Eye (tissue), 1 donor: Measurements from ENCODE around the gene SOS1.
A peak's percentile ranks its signal among the peaks of the same experiment; 100 is the strongest.
"Not testable (repeated sequence)": the region's sequence is repeated elsewhere in the genome, so short reads cannot be mapped to it uniquely, and the experiment has no call there.

Experiments
- DNase-seq: peaks from one replicate; pipeline ENCODE4 v3.0.0-alpha.2; 2015

SOS1 gene

GRCh38 chr2:39099310-39099869 lies 21.5 kb downstream of the SOS1 start:
- DNase-seq: no peak

DNA sequence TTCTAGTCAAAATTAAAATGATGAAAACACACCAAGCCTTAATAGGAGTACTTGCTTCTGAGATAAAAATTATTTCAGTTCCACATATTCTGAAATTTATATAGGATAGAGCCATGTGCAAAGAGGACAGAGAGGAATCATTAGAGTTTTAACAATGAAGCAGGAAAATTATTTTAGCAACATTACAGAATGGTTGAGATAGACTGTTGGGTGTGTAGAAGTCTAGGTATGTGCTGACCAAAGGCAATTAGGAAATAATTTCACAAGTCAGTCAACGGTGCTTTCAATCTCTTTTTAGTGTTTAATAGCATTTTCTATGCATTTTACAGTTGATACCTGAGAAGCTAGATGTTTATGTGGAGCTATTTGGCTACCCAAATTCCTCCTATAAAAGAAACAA lies 25.2 kb downstream of the SOS1 start:
- DNase-seq: no peak

GRCh38 chr2:39094717-39095363 lies 26.0 kb downstream of the SOS1 start:
- DNase-seq: no peak

- no peak for DNase-seq
Observed at GRCh38 chr2:39093218-39093898, 27.5 kb downstream of the SOS1 start.

GRCh38 chr2:39091543-39091942 lies 29.3 kb downstream of the SOS1 start:
- DNase-seq: no peak

DNA sequence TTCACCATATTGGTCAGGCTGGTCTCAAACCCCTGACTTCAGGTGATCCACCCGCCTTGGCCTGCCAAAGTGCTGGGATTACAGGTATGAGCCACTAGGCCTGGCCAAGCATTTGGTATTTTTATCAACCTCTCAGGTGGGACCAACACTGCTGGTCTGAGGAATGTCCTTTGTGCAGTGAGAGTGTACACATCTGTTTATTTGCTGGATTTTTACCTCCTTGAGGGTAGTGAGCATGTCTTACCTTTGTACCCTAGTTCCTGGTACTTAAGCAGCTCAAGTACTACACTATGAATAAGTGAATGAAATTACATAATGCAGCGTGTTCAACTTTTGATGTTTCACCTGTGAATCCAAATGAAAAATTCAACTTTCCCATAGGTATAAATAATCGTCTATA lies 29.8 kb downstream of the SOS1 start:
- no peak for DNase-seq

- DNase-seq: no peak
Observed at GRCh38 chr2:39080152-39080551, 40.7 kb downstream of the SOS1 start.

- DNase-seq: no peak
Observed at GRCh38 chr2:39069890-39070465, 50.9 kb downstream of the SOS1 start.

- no peak for DNase-seq
Observed at GRCh38 chr2:39069136-39069515, 51.7 kb downstream of the SOS1 start.

- DNase-seq: no peak
Observed at GRCh38 chr2:39068299-39069135, 52.3 kb downstream of the SOS1 start.

- no peak for DNase-seq
Observed at GRCh38 chr2:39065616-39066015, 55.2 kb downstream of the SOS1 start.

GRCh38 chr2:39062320-39062719 lies 58.5 kb downstream of the SOS1 start:
- no peak for DNase-seq

- no peak for DNase-seq
Observed at GRCh38 chr2:39061280-39061679, 59.6 kb downstream of the SOS1 start.

GRCh38 chr2:39059366-39059952 lies 61.4 kb downstream of the SOS1 start:
- peak; percentile 74 for DNase-seq

DNA sequence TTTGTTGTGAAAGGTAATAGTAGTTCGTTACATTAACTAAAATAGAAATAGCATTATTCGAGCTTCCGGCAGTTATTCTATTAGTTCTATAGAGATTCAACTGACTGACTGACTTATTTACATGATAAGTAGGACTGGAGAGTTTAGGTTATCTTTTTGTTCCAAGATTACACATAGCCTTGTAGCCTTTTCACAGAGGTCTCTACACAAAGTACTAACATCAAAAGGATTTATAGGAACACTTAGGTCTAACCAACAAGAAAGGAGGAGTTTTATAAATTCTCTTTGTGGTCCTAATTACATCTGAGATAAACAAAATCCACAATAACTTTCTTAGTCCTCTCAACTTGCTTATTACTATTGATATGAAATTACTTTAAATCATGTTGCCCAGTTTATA lies 62.8 kb downstream of the SOS1 start:
- DNase-seq: no peak

DNA sequence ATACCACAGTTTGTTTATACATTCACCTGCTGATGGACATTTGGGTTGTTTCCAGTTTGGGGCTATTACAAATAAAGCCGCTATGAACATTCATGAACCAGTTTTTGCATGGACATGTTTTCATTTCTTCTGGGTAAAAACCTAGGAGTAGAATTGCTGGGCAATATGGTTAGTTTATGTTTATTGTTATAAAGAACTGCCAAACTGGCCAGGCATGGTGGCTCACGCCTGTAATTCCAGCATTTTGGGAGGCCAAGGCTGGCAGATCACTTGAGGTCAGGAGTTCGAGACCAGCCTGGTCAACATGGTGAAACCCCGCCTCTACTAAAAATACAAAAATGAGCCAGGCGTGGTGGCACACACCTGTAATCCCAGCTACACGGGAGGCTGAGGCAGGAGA lies 68.2 kb downstream of the SOS1 start:
- not testable (repeated sequence) for DNase-seq

- no peak for DNase-seq
Observed at GRCh38 chr2:39050109-39050508, 70.7 kb downstream of the SOS1 start.

GRCh38 chr2:39039072-39039471 lies 81.8 kb downstream of the SOS1 start:
- DNase-seq: no peak

- DNase-seq: no peak
Observed at GRCh38 chr2:39033980-39034379, 86.9 kb downstream of the SOS1 start.

GRCh38 chr2:39027421-39027820 lies 93.4 kb downstream of the SOS1 start:
- no peak for DNase-seq

GRCh38 chr2:39024833-39025232 lies 96.0 kb downstream of the SOS1 start:
- no peak for DNase-seq

DNA sequence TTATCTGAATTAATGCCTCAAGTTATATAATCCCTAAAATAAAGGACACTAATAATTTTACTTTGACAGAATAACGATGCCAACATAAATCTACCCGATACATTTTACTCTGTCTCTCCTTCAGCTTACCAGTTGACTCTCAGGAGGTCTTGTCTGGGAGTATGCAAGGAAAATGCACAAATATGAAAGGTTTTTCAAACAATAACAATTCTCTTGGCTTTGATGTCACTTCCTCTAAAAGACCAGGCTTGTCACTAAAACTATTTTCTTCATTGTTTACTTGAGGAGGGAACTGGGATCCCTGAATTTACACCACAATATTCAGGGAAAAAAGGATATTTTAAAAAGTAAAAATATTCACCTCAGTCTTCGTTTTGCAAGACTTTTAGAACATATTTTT lies 97.2 kb downstream of the SOS1 start:
- no peak for DNase-seq
